GM08714 (cell line): ENCODE data around the gene VWF.
"Not testable (repeated sequence)": the region's sequence is repeated elsewhere in the genome, so short reads cannot be mapped to it uniquely, and the experiment has no call there.

Experiments used
- H3K4me3 ChIP-seq: fragments of 200-500 bp; sonication (Bioruptor generic); 2 replicates; pipeline ENCODE4 v1.5.1; 2014; ENCODE audit warnings: mild to moderate bottlenecking, low read length, inconsistent platforms
- ZNF274 ChIP-seq: IDR thresholded peaks from 2 replicates; pipeline ENCODE4 v1.6.1; 2012; ENCODE audit warnings: mild to moderate bottlenecking, low read depth, low read length

VWF gene

DNA sequence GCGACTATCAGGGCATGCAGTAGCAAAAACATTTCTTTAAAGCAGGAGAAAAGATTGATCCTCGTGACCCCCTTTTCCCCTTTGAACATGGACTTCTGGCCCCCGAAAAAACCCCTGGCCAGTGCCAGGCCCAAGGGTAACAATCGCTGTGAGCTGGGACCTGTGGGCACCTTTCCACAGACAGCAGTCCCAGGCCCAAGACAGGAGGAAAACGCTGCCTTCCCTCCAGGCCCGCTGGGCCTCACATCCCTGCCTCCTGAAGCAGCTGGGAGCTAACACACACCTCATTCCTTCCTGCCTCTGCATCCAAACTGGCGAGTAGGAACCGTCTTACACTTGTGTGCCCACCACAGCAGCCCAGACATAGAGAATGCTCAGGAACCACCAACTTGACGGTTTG, 1.2 kb downstream of the VWF start:
- no peak for TF ChIP-seq ZNF274
- H3K4me3 ChIP-seq: no peak overlapping the region

DNA sequence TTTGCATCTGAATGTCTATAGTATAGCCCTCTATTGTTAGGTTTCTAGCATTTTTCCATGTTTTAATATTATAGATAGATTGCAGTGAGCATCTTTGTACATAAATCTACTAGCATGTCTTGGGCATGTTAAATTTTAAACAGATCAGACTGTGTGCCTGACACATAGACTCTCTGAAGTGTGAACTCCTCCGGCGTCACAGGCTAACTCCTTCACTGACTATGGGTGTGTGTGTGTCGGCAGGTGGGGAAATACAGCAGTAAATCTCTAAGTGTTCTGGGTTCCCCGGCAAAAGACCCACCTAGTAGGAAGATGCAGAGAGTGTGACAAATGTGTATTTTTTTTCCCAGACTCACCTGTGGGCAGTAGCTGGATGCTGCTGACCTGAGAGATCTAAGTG, 2.3 kb downstream of the VWF start:
- TF ChIP-seq ZNF274: no peak
- no peak overlapping the region for H3K4me3 ChIP-seq

DNA sequence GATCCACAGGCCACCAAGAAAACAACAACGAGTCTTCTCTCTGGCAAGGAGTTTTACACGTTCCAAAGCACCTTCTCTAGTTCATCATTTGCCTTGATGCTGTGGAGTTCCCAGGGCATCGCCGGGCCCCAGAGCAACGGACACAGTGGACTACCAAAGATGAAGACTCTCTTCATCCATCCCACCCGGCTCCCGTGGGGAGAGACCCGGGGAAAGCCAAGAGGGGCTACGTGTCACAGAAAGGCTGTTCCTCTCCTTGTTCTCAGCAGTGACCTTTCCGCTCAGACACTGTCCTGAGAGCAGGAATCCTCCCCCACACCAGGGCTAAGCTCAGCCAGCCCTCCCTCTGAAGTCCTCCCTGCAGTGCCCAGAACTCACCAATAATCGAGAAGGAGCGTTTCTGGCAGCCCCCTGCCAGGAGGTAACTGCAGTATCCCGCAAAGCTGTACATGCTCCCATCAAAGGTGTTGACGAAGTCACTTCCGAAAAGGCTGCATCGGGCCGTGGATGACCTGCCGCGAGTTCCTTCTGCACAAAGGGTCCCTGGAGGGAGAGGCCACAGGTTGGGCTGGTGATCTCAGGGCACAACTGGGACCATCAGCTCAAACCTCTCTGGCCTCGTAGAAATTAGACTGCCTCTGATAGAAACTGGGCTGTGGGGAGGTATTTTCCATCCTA, 3.5 kb downstream of the VWF start:
- H3K4me3 ChIP-seq: no peak overlapping the region
- TF ChIP-seq ZNF274: no peak

DNA sequence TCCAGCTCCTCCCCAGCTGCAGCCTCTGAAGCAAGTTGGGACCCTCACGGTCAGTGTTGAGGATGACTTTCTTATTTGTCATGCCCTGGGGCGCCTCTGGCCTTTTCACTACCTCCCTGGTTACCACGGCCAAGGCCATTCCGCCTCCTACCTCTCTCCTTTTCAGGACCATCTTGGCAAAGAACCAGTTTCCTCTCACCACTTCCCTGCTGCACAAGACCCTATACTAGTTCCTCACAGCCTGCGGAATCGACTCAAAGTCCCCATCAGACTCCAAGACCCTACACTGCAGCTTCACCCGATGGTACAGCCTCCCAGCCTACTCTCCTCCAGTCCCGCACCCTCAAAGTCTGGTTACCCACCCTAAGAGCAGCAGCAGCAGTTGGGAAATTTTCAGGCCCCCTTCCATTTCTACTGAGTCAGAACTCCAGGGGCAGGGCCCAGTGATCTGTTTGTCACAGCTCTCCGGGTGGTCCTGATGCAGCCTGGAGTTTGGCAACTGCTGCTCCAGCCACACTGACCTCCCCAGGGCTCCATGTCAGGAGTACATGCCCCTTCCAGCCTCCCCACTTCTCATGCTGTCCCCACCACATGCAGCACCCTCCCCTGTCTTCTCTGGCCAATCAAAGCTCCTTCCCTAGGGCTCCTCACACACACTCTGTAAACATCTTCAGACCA, 5.4 kb downstream of the VWF start:
- no peak for TF ChIP-seq ZNF274

DNA sequence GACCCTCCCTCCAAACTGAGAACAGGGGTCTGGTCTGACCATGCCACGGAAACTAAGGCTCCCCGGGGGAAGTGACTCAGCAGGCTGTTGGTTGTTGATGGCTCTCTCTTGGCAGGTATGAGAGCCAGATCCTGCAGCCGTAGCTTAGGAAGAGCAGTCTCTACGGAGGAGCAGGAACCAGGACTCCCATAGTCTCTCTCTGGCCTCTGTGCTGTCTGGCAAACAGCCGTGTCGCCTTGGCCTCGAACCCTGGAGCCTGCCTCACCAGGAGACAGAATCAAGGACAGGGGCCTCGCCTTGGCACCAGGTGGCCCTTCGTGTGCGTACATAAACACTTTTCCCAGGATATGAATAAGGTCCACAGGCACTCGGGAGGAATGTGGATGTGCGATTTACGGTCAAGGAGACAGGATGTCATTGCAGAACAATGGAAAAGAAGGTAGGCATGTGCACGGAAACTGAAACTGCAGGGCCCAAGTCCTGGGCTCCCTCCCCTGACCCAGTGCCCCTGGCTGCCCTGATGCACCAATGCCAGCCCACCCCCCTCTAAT, 7.9 kb downstream of the VWF start:
- H3K4me3 ChIP-seq: no peak overlapping the region
- no peak for TF ChIP-seq ZNF274

More for the DNA sequence above, 5.4 kb downstream of the VWF start:
- no peak overlapping the region for H3K4me3 ChIP-seq

DNA sequence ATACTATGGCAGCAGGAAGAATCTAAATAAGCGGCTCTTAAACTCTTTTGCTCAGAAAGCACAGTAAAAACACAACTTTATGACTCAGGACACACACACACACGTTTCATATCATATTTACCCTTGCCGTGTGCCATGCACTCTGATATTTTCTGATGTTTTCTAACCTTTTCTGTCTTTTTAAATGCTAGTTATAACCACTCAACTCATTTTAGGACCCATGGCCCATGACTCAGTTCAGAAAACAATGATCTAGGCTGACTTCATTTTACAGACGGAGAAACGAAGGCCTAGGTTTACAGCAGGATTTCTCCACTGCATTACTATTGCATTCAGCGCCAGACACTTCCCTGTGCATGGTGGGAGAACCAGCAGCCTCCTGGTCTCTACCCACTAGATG, 9.1 kb downstream of the VWF start:
- H3K4me3 ChIP-seq: no peak overlapping the region
- no peak for TF ChIP-seq ZNF274

DNA sequence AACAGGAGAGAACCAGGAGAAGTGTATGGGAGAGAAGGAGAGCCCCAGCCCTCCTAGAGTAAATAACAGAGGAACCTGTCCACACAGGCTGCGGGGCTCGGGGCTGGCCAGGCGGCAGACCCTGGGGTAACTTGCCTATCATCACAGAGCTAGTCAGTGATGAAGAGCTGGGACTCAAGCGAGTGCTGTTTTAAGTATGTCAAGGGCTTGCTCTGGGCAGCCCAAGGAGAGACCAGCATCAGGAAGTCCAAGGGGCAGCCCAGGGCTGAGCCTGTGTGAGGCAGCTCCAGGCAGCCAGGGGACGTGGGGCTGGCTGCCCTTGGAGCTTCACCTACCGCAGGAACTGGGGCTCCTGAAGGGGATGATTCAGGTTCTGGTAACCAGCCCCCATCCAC, 10.0 kb downstream of the VWF start:
- H3K4me3 ChIP-seq: no peak overlapping the region
- TF ChIP-seq ZNF274: no peak

DNA sequence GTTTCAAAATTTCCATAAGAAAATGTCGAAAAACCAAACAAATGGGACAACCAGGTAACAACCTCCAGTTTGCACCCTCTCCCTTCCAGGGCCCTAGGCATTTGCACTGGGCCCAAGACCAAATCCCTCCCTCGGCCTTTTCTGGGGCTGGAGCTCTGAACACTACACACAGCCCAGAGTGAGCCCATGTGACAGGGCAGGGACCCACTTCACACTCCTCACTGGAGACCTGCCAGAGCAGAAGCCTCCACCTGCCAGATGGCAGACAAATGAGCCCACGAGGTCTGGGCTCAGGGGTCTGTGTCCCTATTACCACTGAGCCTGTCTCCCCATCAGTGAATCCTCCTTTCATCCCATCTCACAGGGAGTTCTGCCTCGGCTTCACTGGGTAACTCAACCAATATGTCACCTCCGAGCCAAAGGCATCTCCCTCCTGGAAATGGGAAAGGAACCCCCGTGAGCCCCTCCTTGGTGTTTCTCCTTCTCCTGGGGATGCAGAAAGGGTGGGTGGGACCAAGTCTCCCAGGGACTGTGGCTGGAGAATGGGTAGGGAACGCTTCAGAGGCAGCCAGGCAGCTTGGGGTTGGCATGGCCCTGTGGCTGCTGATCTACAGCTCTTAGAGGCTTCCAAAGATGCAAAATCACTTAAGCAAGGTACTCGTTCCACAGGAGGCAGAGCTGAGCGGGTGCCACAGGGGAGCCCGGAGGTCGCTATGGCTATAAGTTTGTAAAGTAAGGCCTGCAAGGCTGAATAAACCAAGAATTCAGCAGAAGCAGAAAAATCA, 10.6 kb downstream of the VWF start:
- no peak for TF ChIP-seq ZNF274
- H3K4me3 ChIP-seq: no peak overlapping the region

DNA sequence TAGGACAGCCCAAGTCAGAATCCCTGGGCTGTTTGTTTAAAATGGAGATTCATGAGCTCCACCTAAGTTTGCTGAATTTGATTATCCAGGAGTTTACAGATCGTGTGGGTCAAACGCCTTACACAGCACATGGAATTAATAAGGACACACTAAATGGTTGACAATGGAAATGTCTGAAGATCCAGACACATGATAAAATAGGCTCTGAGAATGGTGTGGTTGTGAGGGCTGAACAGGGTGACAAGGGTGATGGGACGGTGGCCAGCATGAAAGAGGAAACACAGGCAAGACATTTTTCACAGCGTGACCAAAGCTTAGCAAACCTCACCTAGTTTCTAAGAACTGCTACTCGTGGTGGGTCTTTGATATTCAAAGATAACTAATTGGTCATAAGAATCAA, 12.5 kb downstream of the VWF start:
- no peak for TF ChIP-seq ZNF274
- no peak overlapping the region for H3K4me3 ChIP-seq

DNA sequence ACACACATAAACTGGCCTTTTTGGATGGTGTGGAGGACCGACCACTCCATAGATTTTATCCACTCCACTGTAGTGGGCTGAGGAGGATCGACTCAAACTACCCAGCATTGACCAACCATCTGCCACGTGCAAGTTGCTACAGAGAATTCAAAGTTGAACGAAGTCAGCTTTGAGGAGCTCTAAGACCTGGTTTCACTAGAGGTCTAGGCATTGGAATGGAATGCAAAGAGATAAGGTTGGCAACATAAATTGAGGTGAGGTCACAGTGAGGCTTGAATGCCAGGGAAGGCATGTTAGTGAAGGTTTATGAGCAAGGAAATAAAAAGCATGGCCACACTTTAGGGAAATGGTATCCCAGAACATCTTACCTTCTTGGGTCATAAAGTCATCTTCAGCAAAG, 14.5 kb downstream of the VWF start:
- no peak overlapping the region for H3K4me3 ChIP-seq
- TF ChIP-seq ZNF274: no peak

DNA sequence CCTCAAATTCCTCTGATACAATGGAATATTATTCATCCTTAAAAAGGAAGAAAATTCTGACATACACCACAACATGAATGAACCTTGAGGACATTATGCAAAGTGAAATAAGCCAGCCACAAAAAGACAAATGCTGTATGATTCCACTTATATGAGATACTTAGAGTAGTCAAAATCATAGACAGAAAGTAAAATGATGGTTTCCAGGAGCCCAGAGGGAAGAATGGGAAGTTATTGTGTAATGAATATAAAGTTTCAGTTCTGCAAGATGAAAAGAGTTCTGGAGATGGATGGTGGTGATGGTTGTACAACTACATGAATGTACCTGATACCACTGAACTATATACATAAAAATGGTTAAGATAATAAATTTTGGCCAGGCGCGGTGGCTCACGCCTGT, 18.3 kb downstream of the VWF start:
- no peak overlapping the region for H3K4me3 ChIP-seq
- TF ChIP-seq ZNF274: no peak

DNA sequence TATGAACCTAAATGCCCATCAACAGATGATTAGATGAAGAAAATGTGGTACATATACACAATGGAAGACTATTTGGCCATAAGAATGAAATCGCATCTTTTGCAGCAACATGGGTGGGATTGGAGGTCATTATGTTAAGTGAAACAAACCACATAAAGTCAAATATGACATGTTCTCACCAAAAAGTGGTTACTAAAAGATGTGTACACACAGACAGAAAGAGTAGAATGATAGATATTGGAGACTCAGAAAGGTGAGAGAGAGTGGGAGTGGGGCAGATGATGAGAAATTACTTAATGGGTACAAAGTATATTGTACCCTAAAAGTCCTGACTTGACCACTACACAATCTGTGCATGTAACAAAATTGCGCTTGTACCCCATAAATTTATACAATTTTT, 19.6 kb downstream of the VWF start:
- H3K4me3 ChIP-seq: no peak overlapping the region
- no peak for TF ChIP-seq ZNF274

DNA sequence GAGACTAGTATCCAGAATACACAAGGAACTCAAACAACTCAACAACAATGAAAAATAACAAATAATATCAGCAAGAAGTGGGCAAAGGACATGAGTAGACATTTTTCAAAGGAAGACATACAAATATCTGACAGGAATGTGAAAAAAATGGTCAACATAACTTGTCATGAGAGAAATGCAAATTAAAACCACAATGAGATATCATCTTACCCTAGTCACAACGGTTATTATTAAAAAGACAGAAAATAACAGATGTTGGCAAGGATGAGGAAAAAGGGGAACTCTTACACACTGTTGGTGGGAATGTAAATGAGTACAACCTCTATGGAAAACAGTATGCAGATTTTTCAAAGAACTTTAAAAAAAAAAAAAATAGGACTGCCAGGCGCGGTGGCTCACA, 20.4 kb downstream of the VWF start:
- TF ChIP-seq ZNF274: no peak
- no peak overlapping the region for H3K4me3 ChIP-seq

DNA sequence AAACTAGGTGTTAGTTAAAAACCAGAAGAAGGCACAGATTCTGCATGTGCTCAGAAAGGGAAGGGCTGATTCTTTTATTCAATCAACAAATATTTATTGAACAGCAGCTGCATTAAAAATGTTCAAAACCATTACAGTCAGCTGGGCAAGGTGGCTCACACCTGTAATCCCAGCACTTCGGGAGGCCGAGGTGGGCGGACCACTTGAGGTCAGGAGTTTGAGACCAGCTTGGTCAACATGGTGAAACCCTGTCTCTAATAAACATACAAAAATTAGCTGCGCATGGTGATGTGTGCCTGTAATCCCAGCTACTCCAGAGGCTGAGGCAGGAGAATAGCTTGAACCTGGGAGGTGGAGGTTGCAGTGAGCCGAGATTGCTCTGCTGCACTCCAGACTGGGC, 22.4 kb downstream of the VWF start:
- not testable (repeated sequence) for H3K4me3 ChIP-seq

DNA sequence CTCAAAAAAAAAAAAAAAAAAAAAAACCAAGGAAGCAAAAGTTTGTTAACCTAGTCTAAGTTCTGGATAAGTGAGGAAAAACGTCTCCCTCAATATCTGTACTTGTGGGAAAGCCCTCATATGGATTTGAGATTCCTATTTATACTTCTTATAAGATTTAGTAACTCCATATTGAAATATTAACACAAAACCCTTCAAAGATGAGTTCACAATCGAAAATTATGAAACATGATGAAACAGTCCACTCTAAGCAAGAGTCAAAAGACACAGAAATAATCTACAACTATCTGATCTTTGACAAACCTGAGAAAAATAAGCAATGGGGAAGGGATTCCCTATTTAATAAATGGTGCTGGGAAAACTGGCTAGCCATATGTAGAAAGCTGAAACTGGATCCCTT, 25.2 kb downstream of the VWF start:
- no peak overlapping the region for H3K4me3 ChIP-seq
- TF ChIP-seq ZNF274: no peak
